GM12865 (cell line): ENCODE data around the gene GALNT9.

ENCODE experiments used
- DNase-seq: peaks from one replicate; pipeline ENCODE4 v3.0.0; 2010; ENCODE audit warnings: low read depth
- H3K4me3 ChIP-seq: 2 replicates; pipeline ENCODE4 v1.5.1; 2011; ENCODE audit warnings: mild to moderate bottlenecking, low read depth, low read length, control low read depth
- TF ChIP-seq, protein P1 (sequence below): IDR thresholded peaks from 2 replicates; pipeline ENCODE4 v1.5.1; 2011; ENCODE audit warnings: low read length, control low read depth, low read depth, inconsistent platforms; ENCODE audit not compliant: insufficient read depth; ENCODE audit errors: missing control alignments

The GALNT9 gene

DNA sequence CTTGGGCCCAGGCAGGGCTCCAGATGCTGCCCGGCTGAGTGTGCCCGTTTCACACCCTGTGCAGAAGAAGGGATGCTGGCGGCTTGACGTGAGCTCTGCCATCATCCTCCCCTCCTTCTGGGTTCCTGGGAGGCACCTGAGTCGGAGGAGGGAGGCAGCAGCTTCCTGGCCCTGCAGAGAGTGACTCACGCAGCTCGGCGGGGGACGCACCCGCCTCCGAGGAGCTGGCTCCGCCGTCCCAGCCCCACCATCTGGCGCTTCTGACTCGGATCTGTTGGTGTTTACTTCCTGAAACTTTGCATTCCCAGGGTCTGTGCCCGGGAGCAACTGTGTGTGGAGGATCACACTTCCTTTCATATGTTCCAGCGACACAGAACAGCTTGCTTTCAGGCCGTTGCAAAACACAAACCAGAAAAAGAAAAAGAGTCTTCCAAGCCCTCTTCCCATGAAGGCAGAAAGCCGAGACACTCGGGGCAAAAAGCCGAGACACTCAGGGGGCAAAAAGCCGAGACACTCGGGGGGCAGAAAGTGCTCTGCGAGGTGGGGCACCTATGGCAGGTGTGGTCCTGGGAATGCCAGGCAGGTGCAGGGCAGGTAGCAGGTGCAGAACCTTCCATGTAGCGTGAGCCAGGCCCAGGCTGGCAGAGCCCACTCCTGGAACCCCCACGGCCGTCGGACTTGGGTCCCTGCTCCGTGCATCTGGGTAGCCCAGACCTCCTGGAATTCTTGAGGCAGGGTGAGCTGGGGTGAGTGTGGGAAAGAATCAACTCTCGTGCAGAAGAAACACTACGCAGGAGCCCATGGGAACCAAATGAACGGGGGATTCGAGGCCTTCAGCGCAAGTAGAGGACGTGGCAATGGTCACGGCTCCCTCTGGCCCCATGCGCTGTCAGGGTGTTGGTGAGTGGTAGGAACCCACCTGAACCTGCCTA is 27.6 kb upstream of the GALNT9 start:
- no peak for DNase-seq
- TF ChIP-seq, protein P1, sequence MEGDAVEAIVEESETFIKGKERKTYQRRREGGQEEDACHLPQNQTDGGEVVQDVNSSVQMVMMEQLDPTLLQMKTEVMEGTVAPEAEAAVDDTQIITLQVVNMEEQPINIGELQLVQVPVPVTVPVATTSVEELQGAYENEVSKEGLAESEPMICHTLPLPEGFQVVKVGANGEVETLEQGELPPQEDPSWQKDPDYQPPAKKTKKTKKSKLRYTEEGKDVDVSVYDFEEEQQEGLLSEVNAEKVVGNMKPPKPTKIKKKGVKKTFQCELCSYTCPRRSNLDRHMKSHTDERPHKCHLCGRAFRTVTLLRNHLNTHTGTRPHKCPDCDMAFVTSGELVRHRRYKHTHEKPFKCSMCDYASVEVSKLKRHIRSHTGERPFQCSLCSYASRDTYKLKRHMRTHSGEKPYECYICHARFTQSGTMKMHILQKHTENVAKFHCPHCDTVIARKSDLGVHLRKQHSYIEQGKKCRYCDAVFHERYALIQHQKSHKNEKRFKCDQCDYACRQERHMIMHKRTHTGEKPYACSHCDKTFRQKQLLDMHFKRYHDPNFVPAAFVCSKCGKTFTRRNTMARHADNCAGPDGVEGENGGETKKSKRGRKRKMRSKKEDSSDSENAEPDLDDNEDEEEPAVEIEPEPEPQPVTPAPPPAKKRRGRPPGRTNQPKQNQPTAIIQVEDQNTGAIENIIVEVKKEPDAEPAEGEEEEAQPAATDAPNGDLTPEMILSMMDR, result no peak
- no peak overlapping the region for H3K4me3 ChIP-seq

DNA sequence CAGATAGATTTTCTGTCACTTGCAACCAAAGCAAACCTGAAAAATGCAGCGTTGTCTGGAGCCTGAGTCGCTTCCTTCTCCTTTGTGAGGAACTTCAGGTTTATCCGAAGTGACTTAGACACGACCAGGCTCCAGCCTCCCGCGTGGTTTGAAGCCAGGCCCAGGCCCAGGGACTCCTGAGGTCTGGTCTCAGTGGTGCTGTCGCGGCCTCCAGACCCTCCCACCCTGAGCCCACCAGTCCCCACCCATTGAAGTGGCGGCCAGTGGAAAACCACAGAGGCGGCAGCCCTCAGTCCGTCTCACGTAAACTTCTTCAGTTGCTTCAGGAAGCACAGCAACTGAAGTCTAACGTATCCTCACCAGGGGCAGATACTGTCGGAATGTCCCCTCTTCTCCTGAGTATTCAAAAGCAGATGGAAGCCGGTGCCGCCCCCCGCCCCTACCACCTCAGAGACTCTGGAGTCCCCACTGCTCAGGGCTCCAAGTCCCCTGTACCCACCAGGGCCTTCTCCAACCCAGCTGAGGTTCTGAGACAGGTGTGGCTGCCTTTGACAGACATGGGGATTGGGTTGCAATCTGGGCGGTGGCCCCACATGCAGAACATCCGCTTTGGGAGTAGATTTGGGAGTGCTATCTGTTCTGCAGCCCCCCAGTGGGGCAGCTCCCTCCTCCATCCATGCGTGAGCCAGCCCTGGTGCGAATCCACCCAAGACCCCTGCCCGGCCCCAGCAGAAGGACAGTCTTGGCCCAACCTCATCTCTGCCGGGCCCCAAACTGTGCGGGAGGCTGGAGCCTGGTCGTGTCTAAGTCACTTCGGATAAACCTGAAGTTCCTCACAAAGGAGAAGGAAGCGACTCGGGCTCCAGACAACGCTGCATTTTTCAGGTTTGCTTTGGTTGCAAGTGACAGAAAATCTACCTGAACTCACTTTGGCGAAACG is 26.6 kb upstream of the GALNT9 start:
- DNase-seq, result no peak
- TF ChIP-seq, protein P1, result no peak

DNA sequence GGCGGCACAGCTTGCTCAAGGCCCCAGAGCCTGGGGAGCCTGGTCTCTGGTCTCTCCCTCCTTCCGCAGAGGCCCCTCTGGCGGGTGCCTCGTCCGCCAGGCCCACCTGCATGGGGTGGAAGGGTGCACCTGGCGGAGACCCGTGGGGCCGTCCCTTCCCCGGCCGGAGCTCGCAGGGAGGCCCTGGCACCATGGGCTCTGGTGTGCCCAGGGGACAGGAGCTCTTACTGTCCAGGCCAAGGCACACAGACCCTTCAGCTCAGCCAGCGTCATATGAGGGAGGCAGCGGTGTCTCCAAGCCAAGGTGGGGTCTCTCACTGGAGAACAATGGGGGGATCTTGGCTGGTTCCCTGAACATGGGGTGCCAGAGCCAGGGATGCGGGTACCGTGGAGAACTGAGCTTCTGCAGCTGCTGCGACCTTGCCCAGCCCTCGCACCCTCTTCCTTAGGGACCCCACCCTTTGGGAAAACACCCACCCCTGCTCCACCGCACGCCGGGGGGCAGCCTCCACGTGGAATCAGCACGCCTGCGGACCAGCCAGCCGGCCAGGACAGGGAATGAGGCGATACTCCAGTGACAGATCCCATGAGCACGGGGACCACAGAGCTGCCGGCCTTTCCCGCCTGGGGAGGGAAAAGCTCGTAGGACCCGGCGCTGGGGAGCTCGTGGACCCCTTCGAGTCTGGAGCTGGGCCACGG is 25.7 kb upstream of the GALNT9 start:
- TF ChIP-seq, protein P1, result no peak

More for the DNA sequence above, 26.6 kb upstream of the GALNT9 start:
- H3K4me3 ChIP-seq, result no peak overlapping the region

DNA sequence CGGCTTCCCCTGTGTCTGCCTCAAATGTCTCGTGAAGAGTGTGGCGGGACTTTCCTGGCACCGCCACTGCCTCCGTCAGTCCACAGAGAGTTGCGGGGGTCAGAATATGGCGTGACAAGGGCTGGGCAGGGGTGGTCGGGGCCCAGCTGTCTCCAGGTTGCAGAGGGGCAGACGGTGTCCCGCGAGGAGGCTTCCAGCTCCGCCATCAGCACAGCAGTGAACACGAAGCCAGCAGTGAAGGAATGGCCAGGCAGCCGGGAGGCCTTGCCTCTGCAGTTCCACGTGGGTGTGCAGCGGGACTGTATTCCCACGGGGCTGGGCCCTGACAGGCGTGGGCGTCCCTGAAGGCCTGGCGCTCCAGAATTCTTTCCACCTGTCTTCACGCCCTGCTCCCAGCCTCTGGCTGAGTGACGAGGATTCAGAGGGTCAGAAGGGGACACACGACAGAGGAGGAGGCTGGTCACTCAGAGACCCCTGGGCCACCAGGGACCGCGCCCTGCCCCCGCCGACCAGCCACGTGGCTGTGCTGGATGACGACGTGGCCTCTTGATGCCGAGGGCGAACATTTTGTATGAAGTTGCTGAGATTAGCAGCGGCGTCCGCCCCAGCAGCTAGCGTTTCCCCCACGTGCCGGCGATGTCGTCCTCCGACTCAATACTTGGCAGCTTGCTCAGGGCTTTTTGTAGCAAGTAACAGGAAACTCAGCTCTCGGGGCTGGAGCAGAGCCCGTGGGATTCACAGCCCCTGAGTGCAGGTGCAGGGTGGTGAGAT is 25.0 kb upstream of the GALNT9 start:
- DNase-seq, result no peak
- no peak overlapping the region for H3K4me3 ChIP-seq
- TF ChIP-seq, protein P1, result no peak

More for the DNA sequence above, 25.7 kb upstream of the GALNT9 start:
- no peak for DNase-seq
- H3K4me3 ChIP-seq, result no peak overlapping the region

DNA sequence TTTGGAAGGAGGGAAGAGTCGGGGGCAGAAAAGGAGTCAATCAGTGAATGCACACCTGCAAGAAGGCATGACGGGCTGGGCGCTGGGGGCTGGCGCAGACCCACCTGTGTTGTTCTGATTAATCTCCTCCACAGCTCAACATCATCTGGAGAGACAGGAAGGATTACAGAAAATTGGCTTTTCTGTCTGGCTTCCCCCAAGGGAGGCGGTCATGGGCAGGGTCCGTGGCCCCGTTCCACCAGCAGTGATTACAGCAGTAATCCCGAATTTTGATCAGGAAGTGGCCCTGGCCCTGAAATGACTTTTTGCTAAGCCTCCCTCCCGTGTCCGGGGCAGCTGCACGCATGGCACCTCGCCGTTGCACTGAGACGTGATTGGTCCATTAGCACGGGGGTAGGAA is 24.4 kb upstream of the GALNT9 start:
- DNase-seq, result no peak
- no peak overlapping the region for H3K4me3 ChIP-seq
- TF ChIP-seq, protein P1, result no peak
